Left hindlimb (tissue), 1 donor: Measurements from ENCODE around the gene GPR82.
"Not testable (repeated sequence)": the region's sequence is repeated elsewhere in the genome, so short reads cannot be mapped to it uniquely, and the experiment has no call there.

Experiments
- DNase-seq: peaks from one replicate; pipeline ENCODE4 v3.0.0-alpha.2; 2018

GPR82 gene, protein sequence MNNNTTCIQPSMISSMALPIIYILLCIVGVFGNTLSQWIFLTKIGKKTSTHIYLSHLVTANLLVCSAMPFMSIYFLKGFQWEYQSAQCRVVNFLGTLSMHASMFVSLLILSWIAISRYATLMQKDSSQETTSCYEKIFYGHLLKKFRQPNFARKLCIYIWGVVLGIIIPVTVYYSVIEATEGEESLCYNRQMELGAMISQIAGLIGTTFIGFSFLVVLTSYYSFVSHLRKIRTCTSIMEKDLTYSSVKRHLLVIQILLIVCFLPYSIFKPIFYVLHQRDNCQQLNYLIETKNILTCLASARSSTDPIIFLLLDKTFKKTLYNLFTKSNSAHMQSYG

DNA sequence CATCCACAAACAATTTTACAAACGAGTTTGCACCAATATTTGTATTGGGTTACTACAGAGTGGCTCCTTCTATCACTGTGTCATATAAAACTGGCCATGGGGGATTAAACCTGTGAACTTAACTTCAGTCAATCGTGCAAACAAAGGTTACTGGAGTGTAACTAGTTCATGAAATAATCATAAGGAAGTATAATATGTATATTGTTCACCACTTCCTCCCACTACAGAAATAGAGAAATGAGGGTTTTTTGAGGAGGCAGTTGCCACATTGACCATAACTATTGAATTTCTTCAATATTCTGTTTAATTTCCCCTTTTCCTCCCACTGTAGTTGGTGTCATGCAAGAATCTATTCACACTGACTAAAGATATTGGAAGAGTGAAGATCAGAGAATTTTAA is at the start of gene GPR82:
Gene GPR82, plus strand, starts transcription at position 356 of the 400 bp plus-strand sequence. CDS start 2,846 bp downstream, outside the sequence.
- no peak for DNase-seq

DNA sequence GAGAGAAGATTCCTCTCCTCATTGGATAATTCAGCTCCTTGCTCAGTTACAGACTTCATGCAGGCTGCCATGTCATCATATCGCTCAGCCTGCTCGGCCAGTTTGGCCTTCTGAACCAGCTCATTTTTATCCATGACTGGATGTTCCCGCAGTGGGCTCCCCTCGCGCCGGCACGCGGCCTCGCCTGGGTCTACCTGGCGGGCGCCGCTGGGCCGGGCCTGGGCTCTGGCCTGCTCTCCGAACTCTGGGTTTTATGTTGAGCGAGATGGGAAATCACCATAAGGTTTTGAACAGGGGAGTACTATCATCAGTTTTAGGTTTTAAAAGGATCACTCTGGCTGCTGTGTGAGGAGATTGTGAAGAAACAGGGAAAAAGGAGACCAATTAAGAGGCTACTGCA is 47.6 kb upstream of the GPR82 start:
- not testable (repeated sequence) for DNase-seq

DNA sequence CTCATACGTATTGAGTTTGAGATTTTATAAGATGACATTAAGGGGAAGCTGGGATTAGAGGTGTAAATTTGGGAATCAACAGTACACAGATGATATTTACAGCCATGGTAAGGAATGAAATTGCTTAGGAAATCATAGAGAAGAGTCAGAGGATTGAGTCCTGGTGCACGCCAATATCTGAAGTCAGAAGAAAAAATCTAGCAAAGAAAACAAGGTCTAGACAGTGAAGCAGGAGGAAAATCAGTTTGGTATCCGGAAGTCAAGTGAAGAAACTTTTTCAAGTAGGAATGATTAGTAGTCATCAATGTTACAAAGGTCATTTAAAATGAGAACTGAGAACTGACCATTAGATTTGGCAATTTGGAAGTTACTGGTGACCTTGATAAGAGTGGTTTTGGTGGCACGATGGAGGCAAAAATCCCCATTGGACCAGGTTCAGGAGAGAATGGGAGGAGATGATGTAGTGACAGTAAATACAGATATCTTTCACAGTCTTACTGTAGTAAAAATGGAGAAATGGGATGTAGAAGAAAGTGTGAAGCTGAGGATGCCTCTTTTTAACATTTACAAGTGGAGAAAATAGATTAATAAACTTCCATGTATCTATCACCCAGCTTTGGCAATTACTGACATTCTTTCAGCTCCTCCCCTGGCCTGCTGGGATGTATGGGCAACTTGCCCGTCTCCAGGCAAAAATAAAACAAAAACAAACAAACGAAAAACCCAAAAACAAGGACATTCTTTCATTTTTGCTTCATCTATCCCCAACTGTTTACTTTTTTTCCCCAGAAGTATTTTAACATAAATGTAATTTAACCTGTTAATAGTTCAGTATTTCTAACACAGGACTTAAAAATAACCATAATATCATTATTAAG is 46.6 kb upstream of the GPR82 start:
- no peak for DNase-seq

DNA sequence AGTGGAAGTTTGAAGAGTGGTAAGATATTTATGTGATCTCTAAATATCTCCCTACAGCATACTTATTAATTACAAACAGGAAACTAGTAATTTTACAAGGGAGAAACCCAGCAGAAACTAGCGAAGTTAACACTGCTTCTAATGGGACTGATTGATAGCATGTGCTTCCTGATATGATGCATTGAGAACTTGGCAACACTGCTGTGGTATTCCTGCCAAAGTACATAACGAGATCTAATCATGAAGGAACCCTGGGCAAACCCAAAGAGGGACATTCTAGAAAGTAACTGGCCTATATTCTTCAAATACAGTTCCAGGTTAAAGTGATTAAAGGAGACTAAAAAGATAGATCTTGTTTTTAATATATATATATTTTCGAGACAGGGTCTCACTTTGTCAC is 39.8 kb upstream of the GPR82 start:
- no peak for DNase-seq

DNA sequence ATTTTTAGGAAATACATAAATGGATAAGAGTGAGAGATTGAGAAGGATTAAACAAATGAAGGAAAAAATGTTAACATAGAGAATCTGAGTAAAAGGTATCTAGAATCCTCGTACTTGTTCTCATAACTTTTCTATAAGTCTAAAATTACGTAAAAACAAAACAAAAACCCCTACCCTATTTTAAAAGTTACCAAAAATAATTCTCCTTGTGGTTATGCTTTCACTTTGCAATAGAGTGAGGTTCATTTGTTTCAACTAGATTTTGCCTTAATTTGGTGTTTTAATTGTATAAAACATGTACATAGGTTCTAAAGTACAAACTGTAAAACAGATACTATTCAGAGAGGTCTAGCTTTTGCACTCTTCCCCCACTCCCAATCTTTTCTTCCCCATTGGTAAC is 39.0 kb upstream of the GPR82 start:
- DNase-seq = no peak

DNA sequence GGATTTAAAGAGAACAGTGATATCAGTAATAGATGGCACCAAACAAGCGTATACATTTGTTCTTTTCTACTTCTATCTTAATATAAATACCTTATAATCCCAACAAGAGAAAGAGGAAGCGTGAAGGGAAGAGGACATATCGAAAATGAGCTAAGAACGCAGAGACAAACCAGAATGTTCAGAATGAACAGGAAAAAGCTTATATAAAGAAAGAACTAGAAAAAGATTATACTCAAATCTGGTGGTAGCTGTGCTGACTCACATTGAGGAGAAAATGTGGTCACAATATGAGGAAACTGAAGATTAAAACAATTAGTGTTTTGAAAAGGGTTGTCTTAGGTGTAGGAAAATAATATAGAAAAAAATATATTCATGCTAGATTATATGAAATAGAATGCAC is 37.2 kb upstream of the GPR82 start:
- DNase-seq = no peak

DNA sequence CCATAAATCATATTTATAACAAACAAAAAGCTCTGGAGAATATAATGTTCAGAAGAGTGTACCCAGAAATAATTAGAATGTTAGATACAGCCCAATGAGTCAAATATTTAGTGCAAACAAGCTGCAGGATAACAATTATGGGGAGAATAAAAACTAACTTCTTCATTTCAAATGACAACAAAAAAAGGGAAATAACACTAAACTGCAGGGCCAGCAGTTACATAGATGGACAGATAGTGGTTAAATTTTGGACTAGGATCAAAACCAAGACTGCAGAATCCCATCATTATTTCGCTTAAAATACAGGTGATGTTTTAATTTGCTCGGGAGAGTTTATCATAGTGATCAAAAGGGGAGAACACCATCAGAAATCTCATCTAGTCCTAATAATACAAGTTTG is 35.8 kb upstream of the GPR82 start:
- DNase-seq = no peak

DNA sequence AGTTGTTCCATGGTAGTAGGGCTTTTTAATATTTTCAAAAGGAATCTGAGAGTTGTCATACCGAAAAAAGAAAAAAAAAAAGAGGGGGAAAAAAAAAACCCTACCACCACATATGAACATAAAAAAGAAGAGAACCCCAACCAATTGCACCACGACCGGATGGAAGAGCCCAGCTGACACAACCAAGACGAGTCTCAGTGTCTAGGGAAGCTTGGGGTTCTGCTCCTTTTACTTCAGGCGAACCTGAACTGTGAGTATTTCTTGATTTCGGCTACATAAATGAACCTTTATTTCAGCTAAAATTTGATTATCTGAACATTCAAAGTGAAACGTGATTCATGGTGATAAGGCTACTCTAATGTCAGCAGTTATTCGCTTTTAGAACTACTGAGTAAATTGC is 35.1 kb upstream of the GPR82 start, which contains the start of gene GPR34:
Gene GPR34, plus strand, starts transcription at position 139 of the 400 bp plus-strand sequence. CDS start 6,661 bp downstream, outside the sequence.
- DNase-seq = no peak

DNA sequence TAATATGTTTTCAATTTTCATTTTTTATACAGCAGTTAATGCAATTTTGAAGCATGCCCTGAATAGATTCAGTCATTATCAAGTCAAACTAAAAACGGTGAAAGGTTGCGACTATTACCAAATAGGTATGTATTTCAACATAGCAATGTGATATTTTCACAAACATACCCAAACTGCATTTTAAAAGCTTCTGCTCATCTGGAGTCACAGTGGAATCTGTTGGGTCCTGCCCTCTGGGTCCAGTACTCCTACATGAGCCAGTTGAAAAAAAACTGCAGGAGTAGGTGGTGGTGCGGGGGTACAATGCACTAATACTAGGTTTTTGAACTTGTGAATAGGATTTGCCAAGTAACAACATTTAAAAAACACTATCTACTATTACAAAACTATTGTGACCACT is 34.3 kb upstream of the GPR82 start:
- no peak for DNase-seq

DNA sequence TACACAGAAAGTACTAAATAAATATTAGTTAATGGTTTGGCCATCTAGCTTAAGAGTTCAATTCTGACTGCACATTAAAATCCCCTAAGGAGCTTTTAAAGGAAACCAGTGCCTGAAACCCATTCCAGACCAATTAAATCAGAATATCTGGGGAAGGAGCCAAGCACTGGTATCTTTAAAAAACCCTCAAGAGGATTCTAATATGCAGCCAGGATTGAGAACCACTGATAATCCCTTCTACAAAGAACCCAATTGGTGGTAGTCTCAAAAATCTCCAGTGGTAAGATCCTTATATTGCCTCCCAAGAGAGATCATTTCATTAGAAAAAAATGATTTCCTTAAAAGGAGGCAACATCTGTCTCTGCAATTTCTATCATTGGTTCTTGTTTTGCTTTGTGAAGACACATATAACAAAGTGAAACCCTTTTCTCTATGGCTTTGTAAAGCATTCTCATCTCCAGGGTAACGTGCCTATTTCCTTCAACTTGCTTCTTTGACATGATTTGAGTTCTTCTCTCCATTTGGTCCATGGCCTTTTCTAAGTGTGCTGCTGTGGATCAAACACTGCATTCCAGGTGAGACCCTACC is 31.7 kb upstream of the GPR82 start:
- no peak for DNase-seq

DNA sequence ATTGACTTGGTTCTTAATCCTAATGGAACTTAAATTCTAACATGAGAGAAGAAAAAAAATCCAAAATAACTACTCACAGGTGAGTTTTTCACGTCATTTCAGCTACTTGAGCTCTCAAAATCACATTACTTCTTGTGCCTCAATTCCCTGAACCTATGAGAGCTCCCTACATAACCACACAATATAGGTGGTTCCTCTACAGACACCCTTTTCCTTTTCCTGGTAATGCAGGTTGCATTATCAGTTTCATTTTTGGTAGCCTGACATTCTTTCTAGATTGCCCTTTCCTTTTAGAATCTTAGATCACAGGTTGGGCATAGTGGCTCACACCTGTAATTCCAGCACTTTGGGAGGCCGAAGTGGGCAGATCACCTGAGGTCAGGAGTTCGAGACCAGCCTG is 31.0 kb upstream of the GPR82 start:
- DNase-seq = no peak

DNA sequence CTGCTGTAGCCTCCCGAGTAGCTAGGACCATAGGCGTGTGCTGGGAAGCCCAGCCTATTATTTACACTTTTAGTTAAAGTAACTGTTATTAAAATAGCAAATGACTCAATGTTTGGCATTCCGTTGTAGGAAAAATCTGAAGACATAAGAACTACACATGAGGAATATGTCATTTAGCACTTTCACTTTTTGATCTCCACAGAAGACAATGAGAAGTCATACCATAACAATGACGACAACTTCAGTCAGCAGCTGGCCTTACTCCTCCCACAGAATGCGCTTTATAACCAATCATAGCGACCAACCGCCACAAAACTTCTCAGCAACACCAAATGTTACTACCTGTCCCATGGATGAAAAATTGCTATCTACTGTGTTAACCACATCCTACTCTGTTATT is 28.6 kb upstream of the GPR82 start:
- DNase-seq = no peak

DNA sequence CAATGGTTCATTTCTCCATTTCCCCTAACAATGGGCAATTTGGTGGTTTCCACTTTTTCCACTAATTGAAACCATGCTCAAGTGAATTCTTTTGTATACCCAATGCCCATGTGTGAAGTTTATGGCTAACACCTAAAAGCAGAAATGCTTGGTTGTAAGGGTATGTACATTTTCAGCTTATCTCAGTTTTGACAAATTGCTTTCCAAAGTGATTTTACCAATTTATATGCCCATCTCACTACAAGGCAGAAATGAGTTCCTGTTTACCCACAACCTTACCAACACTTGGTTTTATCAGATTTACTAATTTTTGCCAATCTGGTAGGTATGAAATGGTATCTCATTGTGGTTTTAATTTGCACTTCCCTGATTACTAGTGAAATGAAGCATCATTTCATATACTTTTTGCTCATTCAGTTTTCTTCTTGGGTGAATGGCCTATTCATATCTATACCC is 20.4 kb upstream of the GPR82 start:
- DNase-seq = no peak

DNA sequence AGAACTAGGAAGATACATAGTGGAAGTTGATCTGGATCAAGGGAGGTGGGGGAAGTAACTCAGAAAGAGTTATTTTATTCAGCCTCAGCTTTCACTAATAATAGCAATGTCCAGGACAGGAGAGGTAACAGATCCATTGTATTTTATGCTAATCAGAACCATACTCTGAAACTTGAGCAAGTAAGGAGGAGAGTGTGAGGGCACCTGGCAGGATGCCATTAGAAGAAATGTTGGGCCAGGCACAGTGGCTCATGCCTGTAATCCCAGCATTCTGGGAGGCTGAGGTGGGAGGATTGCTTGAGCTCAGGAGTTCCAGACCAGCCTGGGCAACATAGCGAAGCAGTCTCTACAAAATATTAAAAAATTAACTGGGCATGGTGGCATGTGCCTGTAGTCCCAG is 18.9 kb upstream of the GPR82 start:
- no peak for DNase-seq

DNA sequence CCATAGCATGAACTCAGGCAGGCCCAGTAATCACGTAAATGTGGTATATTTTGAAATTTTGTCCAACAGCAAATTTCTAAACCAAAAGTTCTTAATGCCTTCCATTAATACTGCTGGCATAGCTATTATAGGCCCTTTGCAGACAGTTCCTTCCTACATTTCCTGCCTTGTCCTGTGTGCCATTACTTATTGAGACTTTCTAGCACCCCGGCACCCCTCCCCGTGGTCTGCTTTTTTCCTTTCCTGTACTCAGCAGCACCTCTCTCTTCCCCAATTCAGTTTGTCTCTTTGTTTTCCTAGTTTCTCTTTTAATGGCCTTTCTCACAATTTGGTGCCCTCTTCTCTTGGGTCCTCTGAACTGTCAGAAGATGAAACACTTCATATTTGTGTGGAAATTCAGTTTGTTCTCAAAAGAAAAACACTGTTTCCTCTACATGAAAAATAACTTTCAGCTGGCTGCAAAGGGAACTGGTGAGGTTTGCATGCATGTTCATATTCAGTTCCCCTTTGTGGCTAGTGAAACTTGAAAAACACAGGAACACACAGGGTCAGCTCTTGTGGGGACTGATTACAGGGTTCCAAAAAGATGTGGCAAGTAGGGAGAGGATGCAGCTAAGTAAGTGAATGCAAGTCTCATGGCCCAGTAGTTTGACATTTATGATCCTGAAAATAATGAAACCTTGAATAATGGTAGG is 18.2 kb upstream of the GPR82 start:
- DNase-seq = no peak

DNA sequence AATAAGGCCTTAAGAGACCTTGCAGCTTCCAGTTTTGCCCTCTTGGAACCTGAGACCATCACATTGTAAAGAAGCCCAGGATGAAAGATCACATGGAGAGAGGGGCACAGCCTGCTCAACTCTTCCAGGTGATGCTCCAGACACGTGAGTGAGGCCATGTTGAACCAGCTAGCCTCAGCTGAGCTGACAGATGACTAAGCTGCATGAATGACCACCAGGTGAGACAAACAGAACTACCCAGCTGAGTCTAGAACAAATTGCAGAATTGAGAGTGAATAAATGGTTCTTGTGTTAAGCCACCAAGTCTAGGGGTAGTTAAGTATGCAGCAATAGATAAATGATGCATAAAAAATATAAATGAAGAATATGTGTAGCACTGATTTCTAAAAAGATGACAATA is 16.8 kb upstream of the GPR82 start:
- no peak for DNase-seq

DNA sequence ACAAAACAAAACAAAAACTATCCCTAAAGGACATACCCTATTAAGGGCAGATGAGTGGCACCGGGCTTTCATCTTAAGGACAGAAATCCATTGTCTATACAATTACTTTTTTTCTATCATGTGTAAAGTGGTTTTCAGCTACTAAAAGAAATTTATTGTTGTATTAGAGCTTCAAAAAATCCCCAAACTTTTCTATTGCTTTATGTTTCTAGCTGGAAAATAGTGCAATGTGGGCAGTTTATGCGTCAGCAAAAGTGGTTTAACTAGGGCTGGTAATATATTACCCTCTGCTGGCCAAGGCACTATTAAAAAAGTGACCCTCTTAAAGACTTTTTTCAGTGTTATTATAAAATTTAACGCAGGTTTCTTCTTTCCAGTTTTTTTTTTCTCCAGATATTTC is 15.5 kb upstream of the GPR82 start:
- DNase-seq = no peak

DNA sequence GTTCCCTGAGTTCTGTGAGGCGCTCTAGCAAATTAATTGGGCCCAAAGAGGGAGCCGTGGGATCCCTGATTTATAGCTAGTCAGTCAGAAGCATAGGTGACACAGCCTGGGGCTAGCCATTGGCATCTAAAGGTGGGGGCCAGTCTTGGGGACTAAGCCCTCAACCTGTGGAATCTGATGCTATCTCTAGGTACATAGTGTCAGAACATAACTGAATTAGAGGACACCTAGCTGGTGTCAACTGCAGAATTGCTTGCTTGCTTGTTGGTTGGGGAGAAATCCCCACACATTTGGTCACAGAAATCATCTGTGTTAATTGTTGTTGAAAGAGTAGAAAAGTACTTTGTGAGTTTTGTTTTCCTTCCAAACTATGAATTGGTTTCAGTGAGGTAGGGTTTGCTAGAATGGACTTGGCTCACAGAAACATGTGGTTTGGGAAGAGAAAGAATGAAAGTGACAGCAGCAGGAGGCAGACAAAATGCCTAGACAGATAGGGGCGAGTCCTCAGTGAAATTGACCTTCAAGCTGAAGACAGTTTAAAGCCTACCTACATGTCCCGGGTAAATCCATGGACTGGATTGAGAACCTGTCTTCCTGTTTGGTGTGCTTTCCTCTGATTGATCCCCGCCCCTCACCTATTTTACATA is 12.8 kb upstream of the GPR82 start:
- no peak for DNase-seq

DNA sequence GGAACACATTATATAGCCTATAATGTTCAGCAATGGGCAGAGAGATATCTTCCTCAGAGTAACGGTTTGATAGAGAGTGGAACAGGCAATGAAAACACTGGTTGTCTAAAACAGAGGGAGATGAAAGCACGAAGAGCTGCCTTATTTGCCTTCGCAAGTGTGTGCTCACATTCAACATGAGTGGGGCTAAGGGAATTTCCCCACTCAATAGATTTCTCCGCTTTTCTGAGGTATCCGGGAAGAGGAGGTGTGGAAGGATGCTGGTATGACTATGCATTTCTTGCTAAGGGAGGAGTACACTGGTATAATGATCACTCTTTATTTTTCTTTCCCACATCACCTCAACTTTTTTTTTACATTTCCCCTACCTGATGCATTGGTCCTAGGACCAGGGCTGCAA is 7.8 kb upstream of the GPR82 start:
- no peak for DNase-seq

DNA sequence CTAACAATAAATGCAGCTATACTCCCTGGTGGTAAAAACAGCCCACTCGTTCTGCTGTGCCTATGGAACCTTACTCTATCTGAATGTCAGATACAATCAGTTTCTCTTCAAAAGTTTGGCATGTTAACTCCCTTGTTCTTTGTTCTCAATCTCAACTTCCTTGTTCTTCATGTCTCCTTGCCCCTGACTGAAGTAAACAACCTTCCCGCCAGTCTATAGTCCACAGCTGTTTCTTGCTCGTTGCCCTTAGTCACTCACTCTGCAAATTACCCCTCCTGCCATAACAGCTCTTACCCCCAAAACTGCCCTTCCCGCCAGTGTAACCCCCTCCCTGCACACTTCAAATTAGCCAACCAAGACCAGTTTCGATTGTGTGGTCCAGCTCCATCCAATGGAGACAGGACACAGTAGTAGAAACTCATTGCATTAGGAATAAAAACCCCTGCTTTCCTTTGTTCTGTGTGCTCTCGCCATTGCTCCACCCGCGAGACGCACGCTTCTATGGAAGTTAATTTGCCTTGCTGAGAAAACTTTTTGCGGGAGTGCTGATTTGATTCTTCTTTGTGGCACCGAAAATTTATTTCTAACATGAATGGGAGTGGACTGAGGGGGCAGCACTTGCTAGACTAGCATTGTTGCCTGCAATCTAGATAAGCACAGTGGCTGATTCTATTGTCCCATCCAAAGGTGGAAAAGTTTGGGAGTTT is 7.1 kb upstream of the GPR82 start:
- no peak for DNase-seq

DNA sequence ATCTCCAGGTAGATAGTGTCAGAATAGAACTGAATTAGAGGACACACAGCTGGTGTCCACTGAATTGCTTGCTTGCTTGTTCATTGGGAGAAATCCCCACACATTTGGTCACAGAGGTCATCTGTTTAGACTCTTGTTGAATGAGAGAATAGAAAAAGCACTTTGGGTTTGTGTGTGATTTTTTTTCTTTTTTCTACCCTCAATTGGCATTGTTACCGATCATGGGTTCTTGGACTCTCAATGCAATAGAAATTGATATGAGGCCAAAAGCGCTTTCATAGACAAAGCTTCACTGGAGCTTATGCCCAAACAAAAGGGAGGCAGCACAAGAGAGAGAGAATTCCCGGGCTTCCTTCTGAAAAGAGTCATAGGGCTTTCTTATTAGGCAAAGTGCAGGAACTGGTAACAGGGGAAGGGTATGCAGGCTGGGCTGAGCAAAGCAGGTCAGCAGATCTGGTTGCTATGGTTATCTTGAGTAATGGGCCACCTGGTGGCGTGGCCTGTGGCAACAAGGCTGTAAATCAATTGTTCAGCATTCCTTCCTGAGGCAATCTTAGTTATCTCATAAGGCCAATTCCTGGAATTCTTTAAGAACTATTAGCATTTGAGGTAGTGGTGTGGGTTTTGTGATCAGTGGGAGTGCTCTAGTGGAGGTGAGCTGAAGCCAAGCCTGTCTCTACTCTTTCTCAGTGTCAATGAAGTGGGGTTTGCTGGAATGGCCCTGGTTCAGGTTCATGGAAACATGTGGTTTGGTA is 5.3 kb upstream of the GPR82 start:
- DNase-seq = no peak
